ENCODE results near the gene BMP3. TPM values are rescaled to one million over a fixed set of nuclear protein-coding genes. Genes with fewer than 3 reads are reported as not detected.

Gene BMP3
- polyA plus RNA-seq, 1 of the 3 experiments (the other 2 are of a cell fraction), result 0.12 TPM

DNA sequence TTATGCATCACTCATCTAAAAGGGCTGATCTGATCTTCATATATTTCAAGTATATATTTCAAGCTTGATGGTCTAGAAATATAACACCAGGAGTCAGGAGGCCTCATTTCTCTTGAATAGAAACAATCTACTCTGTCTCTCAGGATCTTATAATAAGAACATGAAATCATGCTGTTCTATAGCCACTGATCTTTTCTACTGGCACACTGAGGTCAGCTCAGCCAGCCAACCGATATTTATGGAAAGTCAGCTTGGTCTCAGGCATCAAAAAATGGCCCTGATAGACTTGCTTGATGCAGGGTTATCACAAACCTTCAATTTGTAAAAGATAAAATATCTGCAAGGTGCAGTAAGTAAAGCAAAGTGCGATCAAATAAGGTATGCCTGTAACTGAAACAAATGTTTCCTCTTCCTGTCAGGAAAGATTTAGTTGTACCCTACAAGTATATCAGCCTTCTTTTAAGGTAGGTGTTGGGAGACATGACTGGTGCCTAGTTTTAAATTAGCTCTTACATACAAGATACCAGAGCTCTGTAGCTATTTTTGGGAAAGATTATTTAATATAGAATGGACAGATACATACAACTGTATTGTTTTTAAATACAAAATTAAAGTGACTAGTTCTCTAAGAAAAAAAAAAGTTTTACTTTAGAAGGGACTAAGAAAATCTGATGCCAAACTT is 63.4 kb downstream of the BMP3 start:
- WGBS (ENCODE audit: low lambda C conversion rate), result 9% methylated on average over 2 of the region's 2 CpGs
- POLR2A ChIA-PET, result interaction anchor here (0.7 kb wide), 1 partner anchor 114 kb away, joined by 3 read pairs; no protein-coding TSS in a partner anchor

GRCh38 chr4:81095389-81095788 is 64.9 kb downstream of the BMP3 start:
- no peak for DNase-seq
- no peaks in the 10 kb centered on the region for H3K9me3 ChIP-seq
- no peaks in the 10 kb centered on the region for H4K20me1 ChIP-seq (ENCODE audit: insufficient read depth)
- H2AFZ ChIP-seq (ENCODE audit: low read depth), result no peak overlapping the region
- no peak overlapping the region for H3K4me3 ChIP-seq (ENCODE audit: low read depth in 2 of 2, low read length in 1 of 2)
- TF ChIP-seq RXRA (IDR thresholded peaks at IDR 0.05; ENCODE audit: borderline replicate concordance, low read depth), result no peak
- TF ChIP-seq, protein P1, sequence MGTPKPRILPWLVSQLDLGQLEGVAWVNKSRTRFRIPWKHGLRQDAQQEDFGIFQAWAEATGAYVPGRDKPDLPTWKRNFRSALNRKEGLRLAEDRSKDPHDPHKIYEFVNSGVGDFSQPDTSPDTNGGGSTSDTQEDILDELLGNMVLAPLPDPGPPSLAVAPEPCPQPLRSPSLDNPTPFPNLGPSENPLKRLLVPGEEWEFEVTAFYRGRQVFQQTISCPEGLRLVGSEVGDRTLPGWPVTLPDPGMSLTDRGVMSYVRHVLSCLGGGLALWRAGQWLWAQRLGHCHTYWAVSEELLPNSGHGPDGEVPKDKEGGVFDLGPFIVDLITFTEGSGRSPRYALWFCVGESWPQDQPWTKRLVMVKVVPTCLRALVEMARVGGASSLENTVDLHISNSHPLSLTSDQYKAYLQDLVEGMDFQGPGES (IDR thresholded peaks at IDR 0.05; ENCODE audit: low read depth, low read length), result no peak
- no peak for TF ChIP-seq POLR2AphosphoS5 (IDR thresholded peaks at IDR 0.05; ENCODE audit: low read depth, low read length)
- TF ChIP-seq EZH2phosphoT487 (IDR thresholded peaks at IDR 0.05; ENCODE audit: borderline replicate concordance, low read depth), result no peak
- TF ChIP-seq EP300 (IDR thresholded peaks at IDR 0.05; ENCODE audit: borderline replicate concordance in 1 of 2, low read depth in 1 of 2, low read length in 1 of 2), result no peak
- TF ChIP-seq CHD2 (IDR thresholded peaks at IDR 0.05; ENCODE audit: low read length, partially characterized antibody), result no peak
- no peak for TF ChIP-seq GATA2 (CRISPR knock-in tag; IDR thresholded peaks at IDR 0.05)
- TF ChIP-seq, protein P2, sequence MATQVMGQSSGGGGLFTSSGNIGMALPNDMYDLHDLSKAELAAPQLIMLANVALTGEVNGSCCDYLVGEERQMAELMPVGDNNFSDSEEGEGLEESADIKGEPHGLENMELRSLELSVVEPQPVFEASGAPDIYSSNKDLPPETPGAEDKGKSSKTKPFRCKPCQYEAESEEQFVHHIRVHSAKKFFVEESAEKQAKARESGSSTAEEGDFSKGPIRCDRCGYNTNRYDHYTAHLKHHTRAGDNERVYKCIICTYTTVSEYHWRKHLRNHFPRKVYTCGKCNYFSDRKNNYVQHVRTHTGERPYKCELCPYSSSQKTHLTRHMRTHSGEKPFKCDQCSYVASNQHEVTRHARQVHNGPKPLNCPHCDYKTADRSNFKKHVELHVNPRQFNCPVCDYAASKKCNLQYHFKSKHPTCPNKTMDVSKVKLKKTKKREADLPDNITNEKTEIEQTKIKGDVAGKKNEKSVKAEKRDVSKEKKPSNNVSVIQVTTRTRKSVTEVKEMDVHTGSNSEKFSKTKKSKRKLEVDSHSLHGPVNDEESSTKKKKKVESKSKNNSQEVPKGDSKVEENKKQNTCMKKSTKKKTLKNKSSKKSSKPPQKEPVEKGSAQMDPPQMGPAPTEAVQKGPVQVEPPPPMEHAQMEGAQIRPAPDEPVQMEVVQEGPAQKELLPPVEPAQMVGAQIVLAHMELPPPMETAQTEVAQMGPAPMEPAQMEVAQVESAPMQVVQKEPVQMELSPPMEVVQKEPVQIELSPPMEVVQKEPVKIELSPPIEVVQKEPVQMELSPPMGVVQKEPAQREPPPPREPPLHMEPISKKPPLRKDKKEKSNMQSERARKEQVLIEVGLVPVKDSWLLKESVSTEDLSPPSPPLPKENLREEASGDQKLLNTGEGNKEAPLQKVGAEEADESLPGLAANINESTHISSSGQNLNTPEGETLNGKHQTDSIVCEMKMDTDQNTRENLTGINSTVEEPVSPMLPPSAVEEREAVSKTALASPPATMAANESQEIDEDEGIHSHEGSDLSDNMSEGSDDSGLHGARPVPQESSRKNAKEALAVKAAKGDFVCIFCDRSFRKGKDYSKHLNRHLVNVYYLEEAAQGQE (IDR thresholded peaks at IDR 0.05; ENCODE audit: low read depth, low read length), result no peak
- TF ChIP-seq MXI1 (IDR thresholded peaks at IDR 0.05; ENCODE audit: low read depth, low read length), result no peak
- TF ChIP-seq FOXM1 (IDR thresholded peaks at IDR 0.05; ENCODE audit: low read depth), result no peak
- no peak for TF ChIP-seq USF2 (IDR thresholded peaks at IDR 0.05; ENCODE audit: borderline replicate concordance, low read depth, low read length)
- TF ChIP-seq SIN3A (IDR thresholded peaks at IDR 0.05; ENCODE audit: borderline replicate concordance, low read depth, low read length), result no peak
- TF ChIP-seq NRF1 (IDR thresholded peaks at IDR 0.05; ENCODE audit: low read depth, low read length), result no peak
- no peak for TF ChIP-seq SMC3 (IDR thresholded peaks at IDR 0.05; ENCODE audit: low read depth, low read length)
- H3K27me3 ChIP-seq (ENCODE audit: insufficient read depth), result no peaks in the 10 kb centered on the region
- ChIA-PET CTCF (no interaction called here), POLR2A (no interaction called here)
- WGBS (ENCODE audit: low lambda C conversion rate), result 5% methylated on average over 2 of the region's 2 CpGs
- no peaks in the 10 kb centered on the region for H3F3A ChIP-seq (replicated peaks; ENCODE audit: insufficient read depth)
- H3K27ac ChIP-seq (ENCODE audit: low read depth in 2 of 2, low read length in 1 of 2), result no peak overlapping the region
- no peak overlapping the region for H3K9ac ChIP-seq
- H3K4me2 ChIP-seq, result no peak overlapping the region
- H3K79me2 ChIP-seq (ENCODE audit: insufficient read depth), result no peaks in the 10 kb centered on the region
- H3K4me1 ChIP-seq (ENCODE audit: control insufficient read depth in 1 of 2, insufficient read depth in 2 of 2, low read depth in 1 of 2, low read length in 1 of 2), result no peaks in the 10 kb centered on the region
- H3K9me2 ChIP-seq, result no peaks in the 10 kb centered on the region
- no peaks in the 10 kb centered on the region for H3K36me3 ChIP-seq (replicated peaks in 1 of 2; ENCODE audit: control insufficient read depth in 1 of 2, insufficient read depth in 2 of 2, low read length in 1 of 2)

More for the DNA sequence above, 63.4 kb downstream of the BMP3 start:
- CTCF ChIA-PET, result interaction anchor here (1.1 to 1.8 kb wide), 2 partner anchors 9 to 24 kb away, joined by 3 to 5 read pairs; no protein-coding TSS in a partner anchor
- Histone ChIP-seq H3K27me3 (ENCODE audit: insufficient read depth) (no peaks in the 10 kb centered on the region), H3K4me3 (ENCODE audit: low read depth in 2 of 2, low read length in 1 of 2) (no peak overlapping the region), H3K27ac (ENCODE audit: low read depth in 2 of 2, low read length in 1 of 2) (no peak overlapping the region), H3K9me2 (no peaks in the 10 kb centered on the region), H3F3A (replicated peaks; ENCODE audit: insufficient read depth) (no peaks in the 10 kb centered on the region), H2AFZ (ENCODE audit: low read depth) (no peak overlapping the region), H3K9me3 (no peaks in the 10 kb centered on the region), H3K9ac (no peak overlapping the region), H3K36me3 (replicated peaks in 1 of 2; ENCODE audit: control insufficient read depth in 1 of 2, insufficient read depth in 2 of 2, low read length in 1 of 2) (no peaks in the 10 kb centered on the region), H3K4me2 (no peak overlapping the region), H3K79me2 (ENCODE audit: insufficient read depth) (no peaks in the 10 kb centered on the region), H4K20me1 (ENCODE audit: insufficient read depth) (no peaks in the 10 kb centered on the region), H3K4me1 (ENCODE audit: control insufficient read depth in 1 of 2, insufficient read depth in 2 of 2, low read depth in 1 of 2, low read length in 1 of 2) (no peaks in the 10 kb centered on the region)
- no peak for DNase-seq
- no peak for TF ChIP-seq RFX5 (IDR thresholded peaks at IDR 0.05; ENCODE audit: low read length)
- TF ChIP-seq TEAD4 (IDR thresholded peaks at IDR 0.05; ENCODE audit: borderline replicate concordance, insufficient read depth), result no peak
- TF ChIP-seq YY1 (IDR thresholded peaks at IDR 0.05; ENCODE audit: low read depth), result no peak
- TF ChIP-seq NRF1 (IDR thresholded peaks at IDR 0.05; ENCODE audit: low read depth, low read length), result no peak
- no peak for TF ChIP-seq MEF2A (IDR thresholded peaks at IDR 0.05; ENCODE audit: borderline replicate concordance, low read depth)
- TF ChIP-seq, protein P1 (IDR thresholded peaks at IDR 0.05; ENCODE audit: low read depth, low read length), result no peak
